ENCODE data around the gene ZBTB2.

DNA sequence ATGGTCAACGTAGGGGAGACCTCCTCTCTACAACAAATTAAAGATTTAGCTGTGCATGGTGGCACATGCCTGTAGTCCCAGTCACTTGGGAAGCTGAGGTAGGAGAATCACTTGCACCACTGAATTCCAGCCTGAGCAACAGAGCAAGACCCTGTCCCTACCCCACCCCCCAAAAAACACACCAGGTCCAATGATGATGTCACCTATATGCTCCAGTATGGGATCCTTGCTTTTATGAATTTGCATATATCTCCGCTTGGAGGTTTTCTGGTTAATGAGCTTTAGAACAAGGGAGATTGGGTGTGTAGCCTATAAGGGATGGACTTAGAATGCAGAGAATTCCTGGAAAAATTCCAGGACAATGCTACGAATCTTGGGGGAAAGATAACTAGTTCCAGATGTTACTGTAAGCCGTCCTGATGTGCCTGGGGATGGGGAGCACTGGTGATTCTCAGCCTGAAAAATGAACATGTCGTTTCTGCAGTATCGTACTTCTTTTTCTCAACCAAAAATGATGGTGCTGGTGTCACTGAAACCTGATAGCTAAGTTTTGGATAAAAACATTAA lies 61.1 kb downstream of the ZBTB2 start:
- TF ChIP-seq EZH2 (IDR thresholded peaks at IDR 0.05; ENCODE audit: borderline replicate concordance, low read depth, low read length, severe bottlenecking) (no peak), POLR2A (IDR thresholded peaks at IDR 0.05; ENCODE audit: low read depth, low read length) (no peak), POLR2AphosphoS5 (IDR thresholded peaks at IDR 0.05; ENCODE audit: insufficient read depth, low read depth, low read length) (no peak), JUN (IDR thresholded peaks at IDR 0.05; ENCODE audit: borderline replicate concordance, insufficient read depth, insufficient read length, low read depth) (no peak), MYC (IDR thresholded peaks at IDR 0.05; ENCODE audit: low read depth, low read length) (no peak), FOS (IDR thresholded peaks at IDR 0.05; ENCODE audit: borderline replicate concordance, insufficient read depth, low read length) (no peak), GATA2 (IDR thresholded peaks at IDR 0.05; ENCODE audit: insufficient read depth, insufficient read length, low read depth, low read length) (no peak)
- TF ChIP-seq, protein P1, sequence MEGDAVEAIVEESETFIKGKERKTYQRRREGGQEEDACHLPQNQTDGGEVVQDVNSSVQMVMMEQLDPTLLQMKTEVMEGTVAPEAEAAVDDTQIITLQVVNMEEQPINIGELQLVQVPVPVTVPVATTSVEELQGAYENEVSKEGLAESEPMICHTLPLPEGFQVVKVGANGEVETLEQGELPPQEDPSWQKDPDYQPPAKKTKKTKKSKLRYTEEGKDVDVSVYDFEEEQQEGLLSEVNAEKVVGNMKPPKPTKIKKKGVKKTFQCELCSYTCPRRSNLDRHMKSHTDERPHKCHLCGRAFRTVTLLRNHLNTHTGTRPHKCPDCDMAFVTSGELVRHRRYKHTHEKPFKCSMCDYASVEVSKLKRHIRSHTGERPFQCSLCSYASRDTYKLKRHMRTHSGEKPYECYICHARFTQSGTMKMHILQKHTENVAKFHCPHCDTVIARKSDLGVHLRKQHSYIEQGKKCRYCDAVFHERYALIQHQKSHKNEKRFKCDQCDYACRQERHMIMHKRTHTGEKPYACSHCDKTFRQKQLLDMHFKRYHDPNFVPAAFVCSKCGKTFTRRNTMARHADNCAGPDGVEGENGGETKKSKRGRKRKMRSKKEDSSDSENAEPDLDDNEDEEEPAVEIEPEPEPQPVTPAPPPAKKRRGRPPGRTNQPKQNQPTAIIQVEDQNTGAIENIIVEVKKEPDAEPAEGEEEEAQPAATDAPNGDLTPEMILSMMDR (IDR thresholded peaks at IDR 0.05; ENCODE audit: extremely low read depth in 1 of 2, insufficient read depth in 1 of 2, low read depth in 1 of 2, low read length in 2 of 2): no peak
- TF ChIP-seq, protein P2, sequence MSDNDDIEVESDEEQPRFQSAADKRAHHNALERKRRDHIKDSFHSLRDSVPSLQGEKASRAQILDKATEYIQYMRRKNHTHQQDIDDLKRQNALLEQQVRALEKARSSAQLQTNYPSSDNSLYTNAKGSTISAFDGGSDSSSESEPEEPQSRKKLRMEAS (IDR thresholded peaks at IDR 0.05; ENCODE audit: insufficient read depth, insufficient read length): no peak
